ENCODE data around the gene LRRTM3.

Gene LRRTM3

GRCh38 chr10:67107670-67108069 is 181.8 kb downstream of the LRRTM3 start:
- H3K4me3 ChIP-seq (ENCODE audit: low read depth, low read length), result no peak overlapping the region
- TF ChIP-seq CTCF (IDR thresholded peaks at IDR 0.05; ENCODE audit: low read depth, low read length) (no peak), POLR2A (IDR thresholded peaks at IDR 0.05; ENCODE audit: extremely low read depth, insufficient read length) (no peak), MYC (IDR thresholded peaks at IDR 0.05; ENCODE audit: low read depth, low read length) (no peak), MAX (IDR thresholded peaks at IDR 0.05; ENCODE audit: low read depth, low read length) (no peak)
- no peak for DNase-seq (ENCODE audit: low read depth)

- TF ChIP-seq MYC (IDR thresholded peaks at IDR 0.05; ENCODE audit: low read depth, low read length) (no peak), CTCF (IDR thresholded peaks at IDR 0.05; ENCODE audit: low read depth, low read length) (no peak), MAX (IDR thresholded peaks at IDR 0.05; ENCODE audit: low read depth, low read length) (no peak), POLR2A (IDR thresholded peaks at IDR 0.05; ENCODE audit: extremely low read depth, insufficient read length) (no peak)
- DNase-seq (ENCODE audit: low read depth), result no peak
- no peak overlapping the region for H3K4me3 ChIP-seq (ENCODE audit: low read depth, low read length)
Observed at GRCh38 chr10:67110286-67110685, 184.4 kb downstream of the LRRTM3 start.

- H3K4me3 ChIP-seq (ENCODE audit: low read depth, low read length), result no peak overlapping the region
- no peak for DNase-seq (ENCODE audit: low read depth)
- no peak for TF ChIP-seq CTCF (IDR thresholded peaks at IDR 0.05; ENCODE audit: low read depth, low read length)
- no peak for TF ChIP-seq POLR2A (IDR thresholded peaks at IDR 0.05; ENCODE audit: extremely low read depth, insufficient read length)
- no peak for TF ChIP-seq MAX (IDR thresholded peaks at IDR 0.05; ENCODE audit: low read depth, low read length)
Observed at GRCh38 chr10:67112765-67113164, 186.9 kb downstream of the LRRTM3 start.

- TF ChIP-seq MYC (IDR thresholded peaks at IDR 0.05; ENCODE audit: low read depth, low read length), result no peak
- no peak for TF ChIP-seq CTCF (IDR thresholded peaks at IDR 0.05; ENCODE audit: low read depth, low read length)
- TF ChIP-seq MAX (IDR thresholded peaks at IDR 0.05; ENCODE audit: low read depth, low read length), result no peak
- no peak for TF ChIP-seq POLR2A (IDR thresholded peaks at IDR 0.05; ENCODE audit: extremely low read depth, insufficient read length)
- no peak for DNase-seq (ENCODE audit: low read depth)
- H3K4me3 ChIP-seq (ENCODE audit: low read depth, low read length), result no peak overlapping the region
Observed at GRCh38 chr10:67114945-67115344, 189.1 kb downstream of the LRRTM3 start.

- DNase-seq (ENCODE audit: low read depth), result no peak
- no peak for TF ChIP-seq CTCF (IDR thresholded peaks at IDR 0.05; ENCODE audit: low read depth, low read length)
- no peak for TF ChIP-seq POLR2A (IDR thresholded peaks at IDR 0.05; ENCODE audit: extremely low read depth, insufficient read length)
- TF ChIP-seq MAX (IDR thresholded peaks at IDR 0.05; ENCODE audit: low read depth, low read length), result no peak
- TF ChIP-seq MYC (IDR thresholded peaks at IDR 0.05; ENCODE audit: low read depth, low read length), result no peak
- H3K4me3 ChIP-seq (ENCODE audit: low read depth, low read length), result no peak overlapping the region
Observed at GRCh38 chr10:67115972-67116371, 190.1 kb downstream of the LRRTM3 start.

- no peak for DNase-seq (ENCODE audit: low read depth)
- H3K4me3 ChIP-seq (ENCODE audit: low read depth, low read length), result no peak overlapping the region
- TF ChIP-seq CTCF (IDR thresholded peaks at IDR 0.05; ENCODE audit: low read depth, low read length), result no peak
- TF ChIP-seq MAX (IDR thresholded peaks at IDR 0.05; ENCODE audit: low read depth, low read length), result no peak
- no peak for TF ChIP-seq POLR2A (IDR thresholded peaks at IDR 0.05; ENCODE audit: extremely low read depth, insufficient read length)
- no peak for TF ChIP-seq MYC (IDR thresholded peaks at IDR 0.05; ENCODE audit: low read depth, low read length)
Observed at GRCh38 chr10:67119651-67120050, 193.8 kb downstream of the LRRTM3 start.

Measured in NB4 (cell line).